ENCODE data around the gene SRP72.
"Not testable (repeated sequence)": the region's sequence is repeated elsewhere in the genome, so short reads cannot be mapped to it uniquely, and the experiment has no call there.

The SRP72 gene

DNA sequence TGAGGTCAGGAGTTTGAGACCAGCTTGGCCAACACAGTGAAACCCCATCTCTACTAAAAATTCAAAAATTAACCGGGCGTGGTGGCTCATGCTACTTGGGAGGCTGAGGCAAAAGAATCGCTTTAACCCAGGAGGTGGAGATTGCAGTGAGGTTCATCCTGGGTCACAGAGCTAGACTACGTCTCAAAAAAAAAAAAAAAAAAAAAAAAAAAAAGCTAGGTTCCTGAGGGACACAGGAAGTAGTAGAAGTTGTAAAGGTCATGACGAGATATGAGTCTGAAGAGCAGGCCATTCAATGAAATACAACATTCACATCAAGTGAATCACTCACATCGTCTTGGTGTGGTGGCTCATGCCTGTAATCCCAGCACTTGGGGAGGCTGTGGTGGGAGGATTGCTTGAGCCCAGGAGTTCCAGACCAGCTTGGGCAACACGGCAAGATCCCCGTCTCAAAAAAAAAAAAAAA is 1.1 kb upstream of the SRP72 start:
- DNase-seq, result not testable (repeated sequence)

DNA sequence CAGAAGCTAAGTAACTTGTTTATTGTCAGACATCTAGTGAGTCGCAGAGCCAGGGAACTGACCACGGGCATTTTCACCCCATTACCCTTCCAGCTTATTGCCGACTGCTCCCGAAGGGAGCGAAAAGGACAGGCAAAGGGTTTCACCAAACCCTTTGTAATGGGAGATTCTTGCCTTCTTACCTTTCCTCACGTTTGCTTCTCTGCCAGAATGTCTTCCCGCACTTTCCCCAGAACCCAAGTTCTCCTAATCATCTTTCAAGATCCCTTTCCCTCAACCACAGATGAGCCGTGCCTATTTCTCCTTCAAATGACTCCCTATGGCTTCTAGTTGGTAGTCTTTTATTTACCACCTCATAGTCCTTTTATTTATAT is 520 bp upstream of the SRP72 start:
- no peak for DNase-seq

DNA sequence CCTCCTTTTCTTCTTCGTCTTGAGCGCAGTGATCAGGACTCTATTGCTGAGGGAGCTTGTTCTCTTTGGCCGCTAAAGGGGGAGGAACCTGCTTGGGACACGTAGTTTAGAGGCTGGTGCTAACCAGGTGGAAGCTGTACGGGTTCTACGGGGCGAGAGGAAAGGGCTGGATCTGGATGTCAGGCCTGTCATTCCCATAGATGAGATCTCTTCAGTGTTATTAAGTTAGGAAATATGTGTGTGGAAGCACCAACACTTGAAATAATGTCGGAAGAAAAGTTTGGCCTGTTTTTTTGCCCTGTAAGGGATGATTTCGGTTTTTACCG is 643 bp downstream of the SRP72 start:
- DNase-seq, result no peak

DNA sequence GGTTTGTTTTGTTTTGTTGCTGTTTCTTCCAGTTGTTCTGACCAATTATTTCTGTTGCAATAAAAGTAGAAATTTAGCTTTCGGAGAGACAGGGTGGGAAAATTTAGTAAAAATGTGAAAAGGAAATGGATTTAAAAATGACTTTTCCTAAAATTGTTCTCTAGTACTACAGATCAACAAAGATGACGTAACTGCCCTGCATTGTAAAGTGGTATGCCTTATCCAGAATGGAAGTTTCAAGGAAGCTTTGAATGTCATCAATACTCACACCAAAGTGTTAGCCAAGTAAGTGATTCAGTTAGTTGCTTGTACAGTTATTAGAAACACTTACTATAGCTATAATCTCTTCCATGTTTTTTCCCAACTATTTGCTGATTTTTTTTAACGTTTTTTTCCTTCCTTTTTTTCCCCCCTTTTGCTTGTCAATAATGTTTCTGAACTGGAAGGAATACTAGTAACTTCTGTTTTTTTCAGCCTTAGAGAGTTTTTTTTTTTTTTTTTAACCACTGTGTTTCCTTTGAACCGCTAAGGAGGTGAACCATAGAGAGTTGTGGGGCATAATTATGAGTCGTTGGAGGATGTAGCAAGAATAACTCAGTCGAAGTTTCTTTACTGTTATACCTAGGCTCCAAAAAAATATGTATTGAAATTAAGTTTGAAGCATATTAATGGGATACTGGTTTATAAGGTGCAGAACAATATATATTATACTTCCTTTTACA is 2.2 kb downstream of the SRP72 start:
- no peak for DNase-seq

DNA sequence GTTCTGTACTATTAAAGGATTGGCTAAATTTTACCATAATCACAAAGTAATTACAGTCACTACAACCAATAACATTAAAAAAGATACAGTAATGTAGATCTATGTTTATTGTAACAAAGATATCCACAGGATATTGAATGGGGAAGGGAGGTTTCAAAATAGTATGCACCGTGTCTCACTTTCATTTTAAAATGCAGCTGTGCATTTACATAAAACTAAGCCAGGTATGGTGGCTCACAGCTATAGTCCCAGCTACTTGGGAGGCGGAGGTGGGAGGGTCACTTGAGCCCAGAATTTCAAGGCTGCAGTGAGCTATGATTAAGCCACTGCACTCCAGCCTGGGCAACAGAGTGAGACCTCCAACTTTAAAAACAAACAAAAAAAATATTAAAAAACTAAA is 8.5 kb downstream of the SRP72 start:
- DNase-seq, result no peak

DNA sequence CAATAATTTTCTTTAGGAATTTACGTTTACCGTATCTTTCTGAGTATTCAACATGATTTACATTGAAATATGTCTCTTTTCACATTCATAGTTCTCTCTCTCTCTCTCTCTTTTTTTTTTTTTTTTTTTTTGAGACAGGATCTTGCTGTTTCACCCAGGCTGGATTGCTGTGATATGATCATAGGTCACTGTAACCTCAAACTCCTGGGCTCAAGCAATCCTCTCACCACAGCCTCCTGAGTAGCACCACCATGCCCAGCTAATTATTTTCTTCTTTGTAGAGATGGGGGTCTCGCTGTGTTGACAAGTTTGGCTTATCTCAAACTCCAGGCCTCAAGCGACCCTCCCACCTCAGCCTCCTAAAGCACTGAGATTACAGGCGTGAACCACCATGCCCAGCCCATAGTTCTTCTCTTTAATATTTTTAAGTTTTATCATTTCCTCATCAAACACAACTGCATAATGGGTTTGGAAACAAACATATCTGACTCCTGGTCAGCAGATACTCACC is 9.8 kb downstream of the SRP72 start:
- DNase-seq, result no peak

DNA sequence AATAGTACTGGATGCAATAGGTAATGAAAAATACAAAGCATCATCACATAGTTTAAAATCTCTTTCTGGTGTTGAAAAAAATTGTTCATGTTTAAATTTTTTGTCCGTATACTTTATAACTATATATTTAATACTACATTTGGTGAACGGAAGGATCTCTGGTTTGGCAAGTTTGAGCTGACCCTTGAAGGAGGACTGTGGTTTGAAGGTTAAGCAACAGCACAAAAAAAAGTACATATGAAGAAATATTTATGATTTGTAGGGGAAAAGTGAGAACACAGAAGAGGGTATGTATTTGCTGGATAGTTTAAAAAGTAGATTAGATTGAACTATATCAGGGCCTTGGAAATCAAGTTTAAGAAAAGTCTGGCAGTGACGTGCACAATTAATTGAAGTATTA is 13.3 kb downstream of the SRP72 start:
- no peak for DNase-seq

DNA sequence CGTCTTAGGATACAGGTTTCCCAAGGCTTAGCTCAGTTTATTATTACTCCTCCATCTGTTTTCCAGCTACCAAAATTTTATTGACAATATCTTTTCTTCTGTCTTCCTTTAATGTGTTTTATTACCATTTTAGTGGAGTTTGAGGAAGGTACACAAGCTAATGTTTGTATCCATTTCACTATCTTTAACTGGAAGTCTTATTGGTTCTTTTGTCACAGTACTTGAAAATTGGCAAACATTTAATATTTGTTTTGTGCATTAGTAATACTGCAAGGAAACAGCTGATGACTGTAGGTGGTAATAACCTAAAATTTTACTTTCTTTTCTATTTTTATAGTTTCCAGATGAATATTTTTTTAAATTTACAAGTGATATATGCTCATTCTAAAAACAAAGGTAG is 28.8 kb downstream of the SRP72 start:
- DNase-seq, result no peak

DNA sequence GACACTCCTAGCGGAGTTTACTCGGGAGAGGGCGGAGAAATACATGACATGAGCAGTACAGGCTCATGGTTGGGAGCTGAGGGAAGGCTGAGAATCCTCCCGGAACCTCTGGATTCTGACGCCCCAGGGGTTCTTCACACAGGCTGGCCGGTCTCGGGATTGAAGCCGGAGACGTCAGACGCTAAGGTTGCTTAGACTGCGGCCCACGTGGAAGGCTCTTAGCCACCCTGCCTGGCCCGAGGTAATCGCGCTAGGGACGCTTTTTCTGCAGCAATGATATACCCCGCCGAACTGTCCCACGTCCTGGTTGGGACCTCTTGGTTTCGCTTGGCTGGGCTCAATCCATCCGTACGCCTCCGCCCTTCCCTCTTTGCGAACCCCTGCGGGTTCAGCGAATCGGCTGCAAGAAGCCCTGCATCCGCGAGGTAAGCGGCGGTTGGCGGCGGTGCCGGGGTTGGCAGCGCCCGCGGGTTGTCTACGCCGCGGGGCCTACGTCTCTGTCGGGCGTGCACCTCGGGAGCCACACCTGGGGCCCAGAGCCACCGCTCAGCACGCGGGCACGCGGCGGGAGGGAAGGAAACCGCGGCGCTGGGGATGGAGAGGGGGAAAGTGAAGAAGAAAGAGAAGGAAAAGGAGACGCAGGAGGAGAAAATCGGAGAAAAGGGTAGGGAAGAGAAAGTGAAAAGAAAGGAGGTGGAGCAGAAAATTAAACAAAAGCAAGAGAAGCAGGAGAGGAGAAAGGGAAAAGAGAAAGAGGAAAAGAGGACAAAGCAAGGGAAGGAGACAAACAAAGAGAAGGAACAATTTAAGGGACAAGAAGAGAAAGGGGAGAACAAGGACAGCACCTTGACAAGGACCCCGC is 38.1 kb downstream of the SRP72 start, which contains the start of gene ARL9:
Gene ARL9, plus strand, starts transcription at position 523 of the 862 bp plus-strand sequence. Its CDS starts 72 bp downstream, at position 595.
- DNase-seq, result peak; percentile 41

DNA sequence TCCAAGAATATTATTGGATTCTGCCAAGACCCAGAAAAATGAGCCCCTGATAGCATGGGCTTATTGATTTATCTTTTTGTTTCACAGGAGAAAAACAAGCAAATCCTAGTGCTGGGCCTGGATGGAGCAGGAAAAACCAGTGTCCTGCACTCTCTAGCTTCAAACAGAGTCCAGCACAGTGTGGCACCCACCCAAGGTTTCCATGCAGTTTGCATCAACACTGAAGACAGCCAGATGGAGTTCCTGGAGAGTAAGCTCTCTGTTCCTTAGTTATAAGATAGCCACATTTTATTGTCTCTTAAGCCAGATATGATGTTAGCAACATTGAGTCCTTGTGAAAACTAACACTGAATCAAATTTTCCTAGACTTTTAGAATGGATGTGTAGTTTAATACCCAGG is 43.7 kb downstream of the SRP72 start:
- no peak for DNase-seq

DNA sequence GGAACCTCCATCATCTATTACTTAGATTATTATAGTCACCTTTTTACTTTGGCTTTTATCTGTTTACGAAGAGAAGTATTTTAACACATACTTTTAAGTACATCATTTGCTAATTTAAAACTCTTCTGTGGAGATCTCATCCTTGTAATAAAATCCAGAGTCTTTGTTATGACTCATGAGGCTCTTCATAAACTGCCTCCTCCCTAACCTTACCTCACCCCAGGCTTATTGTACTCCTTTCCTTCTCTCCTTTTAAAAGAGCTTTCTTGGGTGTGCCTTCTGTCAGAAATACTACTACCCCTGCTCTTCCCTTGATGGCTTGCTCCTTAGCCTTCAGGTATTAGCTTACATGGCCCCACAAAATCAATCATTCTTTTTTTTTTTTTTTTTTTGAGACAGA is 44.7 kb downstream of the SRP72 start:
- no peak for DNase-seq

DNA sequence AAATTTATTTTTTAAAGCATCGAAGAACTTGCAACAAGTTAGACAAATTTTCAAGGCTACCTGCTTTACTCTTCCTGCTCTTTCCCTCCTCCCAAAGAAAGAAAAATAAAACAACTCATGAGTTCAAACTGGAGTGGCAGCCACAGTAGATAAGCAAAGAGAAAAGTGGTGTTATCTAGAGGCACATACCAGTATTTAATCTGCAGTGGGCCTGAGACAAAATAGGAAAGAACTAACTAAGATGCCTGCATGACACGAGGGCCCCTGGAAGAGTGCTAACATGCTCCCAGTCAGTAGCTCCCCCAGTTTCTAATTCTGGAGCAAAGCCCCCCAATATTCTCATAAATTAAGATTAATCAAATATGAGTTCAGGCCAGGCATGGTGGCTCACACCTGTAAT is 46.1 kb downstream of the SRP72 start:
- no peak for DNase-seq

DNA sequence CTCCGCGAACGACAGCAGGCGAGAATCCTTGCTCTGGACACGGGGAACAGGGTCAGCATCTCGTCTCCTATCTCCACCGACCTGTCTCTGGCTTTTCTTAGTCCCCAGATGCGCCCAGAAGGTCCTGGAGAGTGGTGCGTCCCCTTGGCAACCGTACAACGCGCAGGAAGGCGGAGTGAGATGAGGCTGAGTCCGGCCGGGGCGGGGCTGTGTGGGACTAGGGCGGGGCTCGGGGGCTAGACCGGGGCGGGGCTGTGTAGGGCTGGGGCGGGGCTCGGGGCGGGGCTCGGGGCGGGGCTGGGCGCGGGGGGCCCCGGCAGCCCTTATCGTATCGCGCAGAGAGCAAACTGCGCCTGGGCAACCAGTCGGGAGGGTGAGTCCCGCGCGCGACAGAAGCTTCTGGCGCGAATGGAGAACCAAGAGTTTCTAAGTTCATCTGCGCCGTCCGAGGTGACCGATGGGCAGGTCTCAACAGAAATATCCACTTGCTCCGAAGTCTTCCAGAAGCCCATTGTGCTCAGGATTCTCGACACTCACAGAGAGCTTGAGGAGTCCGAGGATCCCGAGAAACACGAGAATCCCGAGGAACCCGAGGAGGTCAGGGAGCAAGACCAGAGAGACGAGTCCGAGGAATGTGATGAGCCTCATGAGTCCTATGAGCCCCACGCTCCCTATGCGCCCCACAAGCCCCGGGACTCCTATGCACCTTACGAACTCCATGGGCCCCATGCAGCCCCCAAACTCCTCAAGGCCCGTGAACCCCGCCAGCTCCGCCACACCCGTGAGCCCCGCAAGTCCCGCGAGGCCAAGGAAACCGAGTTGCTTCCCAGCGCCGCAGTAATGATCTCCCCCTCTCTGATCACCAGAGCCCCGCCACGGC is 63.1 kb downstream of the SRP72 start:
- DNase-seq, result peak; percentile 17

DNA sequence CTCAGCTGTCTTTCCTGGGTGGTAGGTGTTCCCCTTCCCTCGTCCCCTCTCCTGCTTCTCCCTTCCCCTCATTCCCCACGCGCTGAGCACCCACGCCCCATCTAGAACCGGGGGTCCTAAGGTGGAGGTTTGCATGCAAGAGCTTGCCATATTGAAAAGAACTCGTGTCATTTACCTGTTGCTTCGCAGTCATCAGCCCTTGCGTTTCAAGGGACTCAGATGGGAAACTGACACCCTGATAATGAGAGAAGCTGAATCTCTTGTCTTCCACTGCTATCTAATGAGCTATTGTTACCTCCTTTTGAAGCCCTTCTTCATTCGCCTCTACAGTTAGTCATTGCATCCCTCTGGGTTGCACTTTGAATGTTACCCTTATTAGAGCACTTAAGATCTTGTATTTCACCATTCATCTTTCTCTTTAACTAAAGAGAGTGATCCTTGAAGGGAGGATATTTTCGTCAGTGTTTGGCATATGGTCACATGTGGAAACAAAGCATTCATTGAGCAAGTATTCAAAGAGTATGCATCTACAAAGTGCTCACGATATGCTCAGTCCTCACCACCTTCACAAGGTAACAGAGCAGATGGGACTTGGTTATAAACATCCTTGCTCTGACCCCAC is 63.8 kb downstream of the SRP72 start:
- no peak for DNase-seq

DNA sequence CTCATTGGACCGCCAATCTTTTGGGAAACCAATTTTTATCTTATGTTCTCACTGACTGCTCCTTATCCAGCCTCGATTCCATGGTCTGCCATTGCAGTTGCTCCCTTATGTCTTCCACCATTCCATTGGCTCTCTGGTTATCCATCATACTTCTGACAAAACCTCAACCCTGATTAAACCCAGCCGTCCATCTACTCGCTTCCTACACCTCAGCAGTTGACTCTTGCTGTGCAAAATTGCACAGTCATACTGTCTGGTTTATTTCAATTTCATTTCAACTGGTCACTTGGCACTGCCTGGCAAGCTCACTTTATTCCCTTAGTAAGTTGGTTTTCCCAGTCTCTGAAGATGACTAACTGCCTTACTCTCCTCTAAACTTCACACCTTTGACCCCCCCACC is 64.4 kb downstream of the SRP72 start:
- DNase-seq, result no peak

DNA sequence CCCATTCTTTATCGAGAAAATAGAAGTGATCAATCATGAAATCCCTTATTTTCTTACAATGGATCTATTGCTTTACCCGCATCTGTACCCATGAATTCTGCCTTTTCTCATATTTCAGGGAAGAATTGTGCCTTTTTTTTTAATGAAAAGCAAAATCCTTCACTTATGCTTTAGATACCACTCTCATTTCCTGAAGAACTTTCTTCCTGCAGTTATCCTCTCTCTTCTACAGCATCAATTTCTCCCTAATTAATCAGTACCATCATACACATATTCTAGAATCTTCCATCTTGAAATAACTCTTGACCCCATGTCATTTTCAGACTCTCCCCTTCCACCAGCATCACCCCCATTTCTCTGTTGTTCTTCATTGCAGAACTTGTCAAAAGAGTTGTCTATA is 64.8 kb downstream of the SRP72 start:
- no peak for DNase-seq

DNA sequence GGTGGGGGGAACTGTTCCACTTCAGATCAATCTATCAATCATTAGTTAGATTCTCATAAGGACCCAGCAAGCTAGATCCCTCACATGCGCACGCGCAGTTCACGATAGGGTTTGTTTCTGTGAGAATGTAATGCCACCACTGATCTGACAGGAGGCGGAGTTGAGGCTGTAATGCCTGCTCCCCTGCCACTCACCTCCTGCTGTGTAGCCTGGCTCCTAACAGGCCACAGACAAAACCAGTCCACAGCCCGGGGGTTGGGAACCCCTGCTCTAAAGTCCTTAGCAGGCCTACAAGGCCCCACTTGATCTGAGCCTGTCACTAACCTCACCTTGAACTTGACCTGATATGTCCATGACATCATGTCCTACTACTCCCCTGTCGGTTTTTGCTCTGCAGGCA is 68.5 kb downstream of the SRP72 start:
- DNase-seq, result no peak

DNA sequence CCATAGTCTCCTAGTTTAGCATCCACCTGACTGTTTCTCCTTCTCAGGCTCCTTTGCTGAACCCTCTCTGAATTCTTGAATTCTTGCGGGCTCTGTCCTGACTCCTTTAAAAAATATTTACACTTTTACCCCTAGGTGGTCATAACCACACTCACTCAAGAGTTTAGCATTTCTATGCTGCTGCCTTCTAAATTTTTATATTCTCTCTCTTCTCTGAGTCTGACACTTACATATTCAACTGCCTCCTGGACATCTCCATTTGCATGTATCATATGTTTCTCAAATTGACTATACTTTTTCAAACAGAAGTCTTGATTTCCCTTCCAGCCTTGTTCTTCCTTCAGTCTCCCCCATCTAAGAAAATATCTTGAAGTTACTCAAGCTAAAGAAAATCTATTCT is 69.7 kb downstream of the SRP72 start:
- DNase-seq, result no peak

DNA sequence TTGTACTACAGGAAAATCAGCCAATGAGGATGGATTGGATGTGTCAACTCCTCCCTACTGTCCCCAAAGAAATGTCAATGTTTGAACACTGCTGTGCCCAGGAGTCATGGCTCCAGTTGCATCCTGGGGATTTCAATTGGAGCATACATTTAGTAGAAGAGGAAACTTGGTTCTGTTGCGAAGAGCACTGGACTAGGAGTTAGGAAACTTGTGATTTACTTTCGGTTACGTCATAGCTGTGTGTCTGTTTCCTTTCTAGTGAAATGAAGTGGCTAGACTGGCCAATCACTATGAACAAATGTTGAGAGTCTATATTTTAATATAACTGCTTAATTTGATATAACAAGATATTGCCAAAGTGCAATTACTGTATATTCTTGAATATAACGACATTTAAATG is 73.4 kb downstream of the SRP72 start:
- DNase-seq, result no peak

DNA sequence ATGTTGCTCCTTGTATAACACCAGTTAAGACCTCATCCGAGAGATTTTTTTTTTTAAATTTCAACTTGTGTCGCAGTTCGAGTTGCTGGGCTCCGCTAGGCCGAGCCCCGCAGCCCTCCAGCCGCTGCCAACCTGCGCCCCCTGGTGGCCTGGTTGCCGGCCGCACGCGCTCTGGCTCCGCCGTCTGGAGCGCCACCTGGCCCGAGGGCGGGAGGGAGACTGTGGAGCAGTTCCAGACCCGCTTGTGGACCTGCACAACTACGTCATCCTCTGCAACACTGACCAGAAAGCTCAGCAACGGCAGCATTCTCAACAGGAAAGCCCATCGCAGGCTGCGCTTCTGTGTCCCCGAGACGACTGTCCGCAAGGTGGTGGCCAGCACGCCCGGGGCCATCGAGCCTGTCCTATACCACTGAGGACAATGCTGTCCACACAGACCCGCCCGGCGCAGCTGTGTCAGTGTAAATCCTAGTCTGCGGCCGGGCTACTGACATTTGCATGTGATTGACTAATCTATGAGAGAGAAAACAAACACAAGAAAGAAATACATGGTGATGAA is 77.2 kb downstream of the SRP72 start:
- peak; percentile 39 for DNase-seq

DNA sequence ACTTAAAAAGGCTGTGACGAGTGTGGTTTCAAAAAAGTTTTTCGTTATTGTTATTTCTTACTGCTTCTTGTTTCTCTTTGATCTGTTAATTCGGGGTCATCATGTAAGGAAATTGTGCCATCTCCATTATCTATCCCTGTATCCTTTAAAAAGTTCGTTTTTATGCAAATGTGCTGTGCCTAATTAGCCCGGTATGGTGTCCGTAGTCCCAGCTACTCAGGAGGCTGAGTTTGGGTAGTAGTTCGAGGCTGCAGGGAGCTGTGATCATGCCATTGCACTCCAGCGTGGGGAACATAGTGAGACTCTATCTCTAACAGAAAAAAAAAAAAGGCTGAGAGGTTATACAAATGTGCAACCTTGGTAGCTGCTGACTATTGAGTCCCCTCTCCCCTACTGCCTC is 83.2 kb downstream of the SRP72 start:
- DNase-seq, result no peak

DNA sequence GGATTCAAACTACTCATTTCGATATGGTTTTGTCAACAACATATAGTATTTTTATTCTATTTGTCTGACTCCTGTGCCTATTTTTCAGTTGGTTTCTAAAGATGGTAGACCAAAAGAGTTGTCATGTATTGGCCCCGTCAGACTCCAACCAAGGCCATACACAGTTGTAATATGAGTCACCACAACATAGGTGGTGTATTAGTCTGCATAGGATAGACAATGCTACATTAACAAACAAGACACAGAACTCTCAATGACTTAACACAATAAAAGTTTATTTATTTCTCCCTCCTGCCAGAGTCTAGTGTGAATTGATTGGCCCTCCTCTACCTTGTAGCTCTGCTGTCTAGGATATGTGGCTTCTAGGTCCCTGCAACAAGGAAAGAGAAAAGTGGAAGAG is 84.1 kb downstream of the SRP72 start:
- no peak for DNase-seq

All from NCI-H2107 (cell line).